Ovary (tissue), 9 donors: ENCODE results near the gene MAST4. TPM values are rescaled to one million over a fixed set of nuclear protein-coding genes. Genes with fewer than 3 reads are reported as not detected.
A peak's percentile ranks its signal among the peaks of the same experiment; 100 is the strongest.

Experiments
- DNase-seq, 5 donors: peaks; one replicate each; pipeline ENCODE4 v3.0.0-alpha.2; 2019 to 2020
- H3K27ac ChIP-seq, 2 donors: fragments of 200-600 bp; one replicate each; pipeline versions ENCODE4 v1.5.1 to v1.8.0; 2019 to 2022
- H3K27me3 ChIP-seq: fragments of 200-600 bp; one replicate; pipeline ENCODE4 v1.8.0; 2022
- H3K36me3 ChIP-seq: fragments of 200-600 bp; sonication (generic); one replicate; pipeline ENCODE4 v1.5.1; 2019
- H3K4me1 ChIP-seq: one replicate; pipeline ENCODE4 v1.8.1; 2013; ENCODE audit warnings: mild to moderate bottlenecking, moderate library complexity; ENCODE audit not compliant: insufficient read depth
- H3K4me3 ChIP-seq: fragments of 200-600 bp; sonication (generic); one replicate; pipeline ENCODE4 v1.5.1; 2017
- H3K9me3 ChIP-seq, 2 donors: fragments of 200-600 bp in 1 of 2; sonication (generic) in 1 of 2; one replicate each; pipeline versions ENCODE4 v1.5.1 to v1.8.1; 2013 to 2019; ENCODE audit warnings: mild to moderate bottlenecking in 1 of 2, moderate library complexity in 1 of 2
- EP300 ChIP-seq: sonication (generic); formaldehyde crosslinking; IDR thresholded peaks from one replicate; pipeline ENCODE4 v1.6.1; 2017; ENCODE audit warnings: antibody characterized with exemption
- POLR2A ChIP-seq: fragments of 450-650 bp; IDR thresholded peaks from one replicate; pipeline ENCODE4 v1.6.1; 2017; ENCODE audit warnings: antibody characterized with exemption, mild to moderate bottlenecking, moderate library complexity
- WGBS, 3 donors: extraction: QIAGEN DNeasy Blood & Tissue Kit in 1 of 3; methylation state at CpG; one replicate each; pipeline versions ENCODE4 v1.1.5 to v1.1.7; 2013 to 2017; 5-methylcytosine and 5-hydroxymethylcytosine counted together
- intact Hi-C, 4 donors: fragments of 100-400 bp; cut with DNase I; formaldehyde crosslinking; loops; one replicate each; pipeline versions ENCODE4 v1.11.0 to v1.15.1; 2022 to 2023
- polyA plus RNA-seq, 2 donors: library from polyadenylated mRNA; stranded (reverse); fragments of 200-250 nt in 1 of 2; fragments of 350-450 nt in 1 of 2; fragmentation: Illumina TruSeq in 1 of 2; extraction: RNeasy Lipid Tissue Mini Kit (QIAGEN cat#74804) in 1 of 2; gene quantifications; one replicate each; pipeline ENCODE4 v1.2.3, GENCODE V29; 2013 to 2014
- total RNA-seq, 7 donors: library from RNA; depleted of rRNA in 2 of 7; stranded (reverse); fragments of >200 nt in 2 of 7; fragmentation: NEBNext Ultra II Directional in 3 of 7; extraction: Animal tissue kit (Norgen Biotek cat#: 25700) in 3 of 7; gene quantifications; one replicate each; pipeline versions ENCODE4 v1.1.0 to v1.2.4, GENCODE V29; 2016 to 2023
- TF ChIP-seq, protein P1 (sequence below), 3 donors: fragments of 450-650 bp in 2 of 3; fragments of 200-600 bp in 1 of 3; IDR thresholded peaks; one replicate each; pipeline versions ENCODE4 v1.5.1 to v1.8.0; 2016 to 2022; ENCODE audit warnings: antibody characterized with exemption in 3 of 3, mild to moderate bottlenecking in 1 of 3
- donor health status: DM: no; HTN: no; CAD: no; lungs with moderate emphysema.
- donor health status: DM: no; HTN: no; CAD: no.
- donor health status: Bipolar disorder and iron deficiency.
- donor health status: DM: yes; HTN: yes; CAD: no.
- donor health status: DM: no; HTN: no; CAD: no.
- donor health status: DM: yes; HTN: yes; CAD: no.

MAST4 gene
- total and polyA plus RNA-seq, 9 donors, result 11.6 to 86.3 (median 57.6) TPM

DNA sequence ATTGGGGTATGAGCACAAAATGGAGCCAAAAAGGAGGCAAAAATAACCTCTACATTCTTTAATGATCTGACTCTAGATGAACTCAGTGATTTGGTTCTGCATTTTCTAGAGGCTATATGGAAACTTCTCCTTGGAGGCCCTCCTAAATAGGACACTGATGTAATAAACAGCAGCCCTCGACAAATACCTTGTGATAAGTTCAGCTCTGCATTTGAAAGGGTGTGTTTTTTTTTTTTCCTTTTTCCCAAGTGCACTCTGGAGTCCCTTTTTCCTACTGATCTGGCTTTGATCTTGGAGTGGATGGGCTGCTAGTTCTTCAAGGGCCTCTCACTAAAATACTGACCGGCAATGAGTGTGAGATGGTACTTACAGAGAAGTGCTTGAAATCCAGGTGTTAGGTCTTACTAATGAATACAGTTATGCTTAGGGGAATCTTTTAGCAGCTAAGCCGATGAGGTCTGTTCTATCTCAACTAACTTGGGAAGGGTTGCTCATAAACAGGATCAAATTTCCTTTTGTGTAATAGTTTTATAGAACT is 161.7 kb downstream of the MAST4 start:
- no peak overlapping the region for H3K27ac ChIP-seq
- intact Hi-C loops, result loop anchor here in 3 of 4 donors (2.0 to 5.0 kb wide), 2 partner anchors 451 kb away; no protein-coding TSS in a partner anchor
- TF ChIP-seq, protein P1, sequence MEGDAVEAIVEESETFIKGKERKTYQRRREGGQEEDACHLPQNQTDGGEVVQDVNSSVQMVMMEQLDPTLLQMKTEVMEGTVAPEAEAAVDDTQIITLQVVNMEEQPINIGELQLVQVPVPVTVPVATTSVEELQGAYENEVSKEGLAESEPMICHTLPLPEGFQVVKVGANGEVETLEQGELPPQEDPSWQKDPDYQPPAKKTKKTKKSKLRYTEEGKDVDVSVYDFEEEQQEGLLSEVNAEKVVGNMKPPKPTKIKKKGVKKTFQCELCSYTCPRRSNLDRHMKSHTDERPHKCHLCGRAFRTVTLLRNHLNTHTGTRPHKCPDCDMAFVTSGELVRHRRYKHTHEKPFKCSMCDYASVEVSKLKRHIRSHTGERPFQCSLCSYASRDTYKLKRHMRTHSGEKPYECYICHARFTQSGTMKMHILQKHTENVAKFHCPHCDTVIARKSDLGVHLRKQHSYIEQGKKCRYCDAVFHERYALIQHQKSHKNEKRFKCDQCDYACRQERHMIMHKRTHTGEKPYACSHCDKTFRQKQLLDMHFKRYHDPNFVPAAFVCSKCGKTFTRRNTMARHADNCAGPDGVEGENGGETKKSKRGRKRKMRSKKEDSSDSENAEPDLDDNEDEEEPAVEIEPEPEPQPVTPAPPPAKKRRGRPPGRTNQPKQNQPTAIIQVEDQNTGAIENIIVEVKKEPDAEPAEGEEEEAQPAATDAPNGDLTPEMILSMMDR (IDR thresholded peaks at IDR 0.05), result no peak
- TF ChIP-seq EP300 (no peak), POLR2A (no peak)
- DNase-seq, result no peak
- no peaks in the 10 kb centered on the region for H3K27me3 ChIP-seq
- peaks cover 2% of the 10 kb centered on the region for H3K4me1 ChIP-seq
- no peaks in the 10 kb centered on the region for H3K9me3 ChIP-seq
- WGBS, 3 donors, result 73 to 77% (median 73%) methylated on average over 3 of the region's 3 CpGs
- H3K36me3 ChIP-seq, result no peaks in the 10 kb centered on the region
- no peak overlapping the region for H3K4me3 ChIP-seq

DNA sequence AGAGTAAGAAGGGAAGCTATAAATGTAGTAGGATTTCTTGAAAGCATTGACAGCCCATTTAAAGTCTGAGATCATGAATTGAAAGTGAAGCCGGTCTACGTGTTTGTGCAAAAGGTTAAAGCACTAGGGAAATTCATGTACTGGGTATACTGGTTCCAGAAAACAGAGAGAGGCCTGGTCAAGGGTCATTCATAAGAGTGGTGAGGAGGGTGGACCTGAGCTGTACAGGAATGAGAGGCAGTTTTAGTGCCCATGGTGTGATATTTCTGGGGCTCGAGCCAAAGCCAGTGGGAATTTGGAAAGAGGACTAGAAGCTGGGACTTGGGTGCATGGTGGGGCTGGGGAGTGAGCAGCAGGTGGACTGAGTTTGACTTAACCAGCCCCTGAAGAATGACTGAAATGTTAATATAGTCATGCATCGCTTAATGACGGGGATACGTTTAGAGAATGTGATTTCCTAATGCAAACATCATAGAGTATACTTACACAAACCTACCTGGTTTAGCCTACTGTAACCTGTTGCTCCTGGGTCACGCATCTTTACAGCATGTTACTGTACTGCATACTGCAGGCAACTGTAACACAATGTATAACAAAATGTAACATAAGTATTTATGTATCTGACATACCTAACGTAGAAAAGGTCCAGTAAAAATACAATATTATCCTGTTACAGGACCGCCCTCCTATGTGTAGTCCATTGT is 173.0 kb downstream of the MAST4 start:
- TF ChIP-seq EP300 (no peak), POLR2A (no peak)
- TF ChIP-seq, protein P1 (IDR thresholded peaks at IDR 0.05), result no peak
- Histone ChIP-seq H3K27ac (no peak overlapping the region), H3K27me3 (no peaks in the 10 kb centered on the region), H3K9me3 (no peaks in the 10 kb centered on the region), H3K4me3 (no peak overlapping the region), H3K4me1 (no peaks in the 10 kb centered on the region), H3K36me3 (no peaks in the 10 kb centered on the region)
- intact Hi-C loops, result no loop called here
- DNase-seq, result no peak
- 92 to 96% (median 95%) methylated on average over 9 of the region's 9 CpGs for WGBS, 3 donors

DNA sequence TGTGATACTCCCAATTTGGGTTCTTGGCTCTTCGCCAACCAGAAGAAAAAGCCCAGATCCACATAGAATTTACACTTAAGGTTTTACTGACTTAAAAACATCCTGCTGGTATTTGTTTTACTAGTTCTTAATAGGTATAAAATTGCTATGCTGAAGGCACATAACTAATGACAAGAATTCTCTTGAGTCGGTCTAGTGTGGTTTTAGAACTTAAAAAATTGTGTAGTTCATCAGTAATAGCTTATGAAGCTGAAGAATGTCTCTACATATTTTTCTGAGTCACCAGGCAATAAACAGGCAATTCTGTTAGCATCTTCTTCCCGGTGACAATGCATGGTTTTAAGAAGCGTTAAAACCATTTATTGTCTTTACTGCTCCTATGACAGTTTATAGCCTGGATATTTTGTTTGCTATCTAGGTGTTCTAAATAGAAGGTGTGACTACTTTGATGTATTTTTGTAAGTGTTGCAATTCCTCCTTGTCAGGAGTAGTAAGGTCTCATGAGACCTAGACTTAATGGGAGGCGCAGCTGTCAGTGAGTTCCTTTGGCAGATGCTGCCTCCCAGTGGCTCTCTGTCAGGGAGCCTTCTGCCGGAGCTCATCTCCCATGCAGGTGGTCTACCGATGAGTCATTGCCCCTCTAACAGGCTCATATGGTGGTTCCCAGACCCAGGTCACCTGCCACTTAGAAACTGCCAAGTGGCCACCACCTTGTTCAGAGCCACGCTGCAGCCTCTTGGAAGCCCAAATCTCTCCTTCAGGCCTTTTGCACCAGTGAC is 173.8 kb downstream of the MAST4 start:
- H3K27me3 ChIP-seq, result no peaks in the 10 kb centered on the region
- intact Hi-C loops, result no loop called here

DNA sequence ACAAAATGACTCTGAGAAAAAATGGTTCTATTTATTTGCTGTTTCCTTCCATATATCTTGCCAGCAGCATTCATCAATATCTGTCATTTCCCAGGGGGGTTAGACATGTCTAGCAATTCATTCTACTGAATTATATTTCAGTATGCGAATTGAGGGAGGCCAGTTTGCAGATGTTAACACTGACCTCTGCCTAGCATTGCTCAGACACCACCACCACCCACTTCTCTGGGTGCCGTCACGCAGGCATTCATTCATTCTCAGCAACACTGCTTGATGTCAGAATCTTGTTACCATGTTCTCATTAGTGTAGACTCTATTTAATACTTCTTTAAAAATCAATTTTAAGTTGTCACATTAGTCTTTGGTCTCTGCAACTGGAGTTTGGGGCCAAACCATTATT is 181.7 kb downstream of the MAST4 start:
- TF ChIP-seq EP300, result no peak
- TF ChIP-seq, protein P1 (IDR thresholded peaks at IDR 0.05), result no peak
- TF ChIP-seq POLR2A, result no peak
- 88 to 92% (median 89%) methylated on average over 3 of the region's 3 CpGs for WGBS, 3 donors
- no peaks in the 10 kb centered on the region for H3K27me3 ChIP-seq
- no peak overlapping the region for H3K27ac ChIP-seq
- no peak for DNase-seq
- H3K36me3 ChIP-seq, result no peaks in the 10 kb centered on the region
- no peaks in the 10 kb centered on the region for H3K4me1 ChIP-seq
- H3K4me3 ChIP-seq, result no peak overlapping the region
- H3K9me3 ChIP-seq, result no peaks in the 10 kb centered on the region
- intact Hi-C loops, result no loop called here

More for the DNA sequence above, 173.8 kb downstream of the MAST4 start:
- peak in 3 of 5 donors; percentile 23 to 35 (median 26) for DNase-seq
- Histone ChIP-seq H3K4me3 (no peak overlapping the region), H3K4me1 (no peaks in the 10 kb centered on the region), H3K27ac (no peak overlapping the region), H3K9me3 (no peaks in the 10 kb centered on the region), H3K36me3 (no peaks in the 10 kb centered on the region)
- 69 to 73% (median 70%) methylated on average over 8 of the region's 8 CpGs for WGBS, 3 donors
- no peak for TF ChIP-seq EP300
- TF ChIP-seq, protein P1 (IDR thresholded peaks at IDR 0.05), result peak in 1 of 3 donors; percentile 7
